ENCODE data around the gene FREM1.

FREM1 gene

DNA sequence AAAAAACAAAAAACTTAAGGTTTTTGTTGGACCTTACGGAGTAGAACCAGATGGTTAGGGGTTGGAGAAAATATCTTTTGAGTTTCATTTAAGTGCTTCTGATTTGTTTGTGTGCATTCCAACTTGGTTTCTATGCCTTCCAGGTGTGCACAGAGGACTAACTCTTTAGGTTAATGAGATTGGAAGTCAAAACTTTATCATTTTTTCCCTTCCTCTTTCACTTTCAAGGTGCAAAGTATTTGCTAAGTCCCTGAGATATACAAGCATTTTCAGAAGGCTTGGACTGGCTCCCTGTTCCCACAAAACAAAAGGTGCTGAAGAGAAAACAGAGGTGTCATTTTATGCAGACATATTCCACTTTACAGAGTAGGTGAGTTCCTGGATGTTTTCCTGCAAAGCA, 157.4 kb downstream of the FREM1 start:
- no peak for DNase-seq

DNA sequence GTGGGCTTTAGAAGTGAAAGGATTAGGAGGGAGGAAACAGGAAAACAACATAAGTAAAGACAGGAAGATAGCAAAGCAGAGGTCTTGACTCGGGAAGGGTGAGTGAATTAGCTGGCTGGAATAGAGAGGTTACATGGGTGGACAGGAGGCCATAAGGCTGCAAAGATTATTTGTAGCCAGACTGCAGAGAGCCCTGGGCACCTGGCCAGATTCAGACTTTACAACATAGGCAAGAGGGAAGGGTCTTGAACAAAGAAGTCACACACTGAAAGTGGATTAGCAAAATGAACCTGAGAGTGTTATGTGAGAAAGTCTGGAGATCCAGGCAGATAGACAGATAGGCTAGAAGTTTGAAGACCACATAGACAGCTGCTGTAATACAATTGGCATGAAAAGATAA, 158.0 kb downstream of the FREM1 start:
- DNase-seq: no peak

DNA sequence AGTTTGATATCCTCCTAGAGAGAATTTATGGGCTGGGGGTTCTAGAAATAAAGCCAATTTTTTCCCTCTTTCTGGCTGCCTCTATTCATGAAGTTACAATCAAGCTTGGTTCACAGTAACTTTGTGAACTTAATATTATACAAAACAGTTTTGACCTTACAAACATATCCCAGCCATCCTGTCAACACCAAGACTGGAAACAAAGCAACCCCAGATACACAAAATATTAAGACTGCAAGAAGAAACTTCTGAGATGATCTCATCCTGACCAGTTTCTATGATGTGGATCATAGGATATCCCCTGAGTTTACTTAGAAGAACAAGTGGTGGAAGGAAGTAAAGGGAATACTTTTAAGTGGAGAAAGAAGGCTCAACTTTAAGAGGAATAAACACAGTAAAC, 159.4 kb downstream of the FREM1 start:
- DNase-seq: no peak

GRCh38 chr9:14749741-14750211, 160.5 kb downstream of the FREM1 start:
- DNase-seq: no peak

DNA sequence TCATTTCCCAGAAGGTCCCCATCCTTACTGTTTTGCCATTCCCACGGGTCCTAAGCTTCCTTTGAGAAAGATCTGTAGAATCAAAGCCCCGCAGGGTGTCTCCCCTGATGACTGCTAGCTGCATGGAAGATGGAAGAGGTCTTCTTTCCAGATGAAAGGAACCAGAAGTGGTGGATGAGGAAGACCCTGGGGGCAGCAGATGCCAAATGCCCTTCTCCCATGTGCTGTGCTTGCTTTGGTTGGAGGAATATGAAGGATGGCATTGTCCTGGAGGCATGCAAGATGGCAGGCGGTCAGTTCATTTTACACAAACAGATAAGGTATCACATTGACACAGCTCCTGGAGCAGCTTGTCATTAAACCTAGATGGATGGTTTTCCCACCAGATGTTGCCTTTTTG, 161.9 kb downstream of the FREM1 start:
- DNase-seq: no peak

DNA sequence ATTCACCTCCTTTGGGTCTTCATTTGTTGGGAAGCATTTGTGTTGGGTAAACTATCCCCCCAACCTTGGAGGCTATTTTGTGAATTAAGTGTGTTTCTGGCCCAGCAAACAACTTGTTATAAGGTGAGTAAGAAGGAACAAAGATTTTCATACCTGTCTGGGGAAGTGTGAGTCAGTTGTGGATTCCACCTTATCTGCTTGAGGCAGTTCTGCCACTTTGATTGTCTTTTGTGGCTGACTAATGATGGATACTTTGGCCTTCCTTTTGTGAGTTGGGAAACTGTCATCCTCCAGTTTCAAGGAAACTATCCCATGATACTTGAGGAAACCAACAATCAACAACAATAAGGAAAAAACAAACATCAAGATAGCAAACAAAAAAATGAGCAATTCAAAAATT, 163.1 kb downstream of the FREM1 start:
- no peak for DNase-seq

DNA sequence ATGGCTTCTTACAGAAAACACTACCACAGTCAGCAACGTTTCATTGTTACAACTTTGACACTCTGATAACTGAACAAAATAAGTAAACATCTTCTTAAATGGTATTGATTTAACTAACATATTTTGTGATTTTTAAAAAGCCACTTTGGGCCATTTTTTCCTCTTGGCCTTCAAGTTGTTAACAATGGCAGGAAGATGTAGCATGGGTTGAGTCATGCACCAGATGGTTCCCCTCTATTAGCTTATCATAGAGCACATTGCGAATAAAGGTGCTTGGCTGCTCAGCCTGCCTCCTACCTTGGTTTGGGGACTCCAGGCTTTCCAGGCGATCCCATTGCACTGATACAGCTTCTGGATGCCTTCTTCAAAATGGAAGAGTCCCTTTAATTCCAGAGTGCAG, 163.6 kb downstream of the FREM1 start:
- DNase-seq: no peak

- no peak for DNase-seq
These were observed 165.5 kb downstream of the FREM1 start for GRCh38 chr9:14744768-14745167.

DNA sequence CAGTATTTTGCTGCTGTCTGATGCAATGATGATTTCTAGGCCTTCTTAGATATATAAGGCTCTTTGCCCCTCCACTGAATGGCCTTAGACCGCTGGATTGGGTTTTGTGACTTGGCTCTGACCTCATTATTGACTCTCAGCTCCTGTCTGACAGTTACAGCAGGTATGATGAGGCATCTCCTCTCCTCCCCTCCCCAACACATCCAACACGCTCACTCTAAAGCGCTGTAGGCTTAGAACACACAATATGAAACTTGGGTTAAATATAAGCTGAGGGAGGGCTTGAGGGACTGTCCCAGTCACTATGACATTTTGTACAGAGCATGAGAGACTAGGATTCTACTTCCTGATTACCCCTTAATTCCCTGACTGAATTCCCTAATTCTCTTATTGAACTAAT, 168.9 kb downstream of the FREM1 start:
- no peak for DNase-seq

DNA sequence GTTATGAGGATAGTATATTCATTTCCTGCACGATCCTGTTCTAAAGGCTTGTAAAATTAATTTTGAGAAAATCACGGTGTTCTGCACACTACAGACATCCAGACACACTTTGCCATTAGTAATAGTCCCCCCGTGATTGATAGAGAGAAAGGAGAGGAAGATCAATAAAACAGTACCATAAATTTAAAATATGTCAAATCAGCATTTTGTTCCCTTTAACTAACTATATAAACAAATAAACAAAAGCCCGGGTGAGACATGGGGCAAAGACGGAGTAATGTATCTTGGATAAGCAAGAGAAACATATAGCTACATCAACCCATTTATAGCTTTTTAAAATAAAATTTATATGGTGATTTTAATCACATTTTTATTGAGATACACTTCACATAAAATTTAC, 177.1 kb downstream of the FREM1 start:
- no peak for DNase-seq

DNA sequence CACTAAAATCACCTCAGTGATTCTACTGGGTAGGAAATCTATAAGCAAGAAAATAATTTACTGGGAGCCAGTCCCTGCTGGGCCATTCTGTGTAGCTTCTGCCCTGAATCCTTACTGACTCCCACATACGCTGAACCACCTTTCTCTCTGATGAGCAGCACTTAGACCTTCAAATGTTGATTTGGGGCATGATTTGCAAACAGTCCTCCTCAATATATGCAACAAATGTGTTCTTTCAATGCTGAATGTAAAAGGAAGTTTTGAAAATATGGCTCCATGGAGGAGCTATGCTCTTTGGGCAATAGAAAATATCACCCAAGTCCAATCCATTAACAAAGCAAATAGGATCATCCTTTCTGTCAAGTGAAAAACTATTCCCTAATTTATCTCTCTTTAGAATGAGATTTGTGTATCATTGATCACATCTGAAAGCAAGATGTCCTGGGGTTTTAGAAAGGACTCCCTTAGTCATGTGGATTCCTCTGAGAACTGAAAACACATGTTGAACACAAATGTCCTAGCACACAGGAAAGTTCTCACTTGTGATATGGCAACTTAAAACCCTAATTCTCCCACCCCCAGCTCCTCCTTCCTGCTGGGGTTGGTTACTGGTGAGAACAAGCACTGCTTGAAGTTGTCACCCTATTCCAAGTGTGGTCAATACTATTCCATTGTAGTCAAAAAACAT, 178.8 kb downstream of the FREM1 start:
- no peak for DNase-seq

DNA sequence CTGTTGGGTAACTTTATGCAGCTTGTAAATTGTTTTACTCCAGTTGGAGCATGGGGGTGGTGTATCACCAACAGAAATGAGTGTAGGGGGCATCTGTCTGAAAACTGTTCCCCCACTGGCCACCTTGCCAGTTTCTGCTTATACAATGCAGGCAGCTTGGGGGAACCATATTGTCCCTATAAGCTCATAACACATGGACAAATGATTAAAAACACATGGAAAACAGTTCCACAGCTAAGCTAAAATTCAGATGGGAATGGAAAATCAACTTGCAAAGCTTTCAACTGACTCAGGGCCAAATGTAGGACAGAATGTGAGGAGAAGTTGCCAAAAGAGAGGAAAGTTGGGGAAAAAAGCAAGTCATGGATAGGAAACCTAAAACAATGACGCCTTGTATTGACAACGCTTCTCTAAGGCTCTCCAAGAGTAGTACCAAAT, 179.7 kb downstream of the FREM1 start:
- no peak for DNase-seq

- DNase-seq: no peak
These were observed 186.9 kb downstream of the FREM1 start for GRCh38 chr9:14723301-14723700.

- no peak for DNase-seq
These were observed 187.7 kb downstream of the FREM1 start, which contains the start of gene CER1 for GRCh38 chr9:14722391-14723035. Gene CER1 (minus strand): TSS chr9:14722733. CDS start chr9:14722672, 61 bp downstream.

- no peak for DNase-seq
These were observed 190.9 kb downstream of the FREM1 start for GRCh38 chr9:14719231-14719923.

DNA sequence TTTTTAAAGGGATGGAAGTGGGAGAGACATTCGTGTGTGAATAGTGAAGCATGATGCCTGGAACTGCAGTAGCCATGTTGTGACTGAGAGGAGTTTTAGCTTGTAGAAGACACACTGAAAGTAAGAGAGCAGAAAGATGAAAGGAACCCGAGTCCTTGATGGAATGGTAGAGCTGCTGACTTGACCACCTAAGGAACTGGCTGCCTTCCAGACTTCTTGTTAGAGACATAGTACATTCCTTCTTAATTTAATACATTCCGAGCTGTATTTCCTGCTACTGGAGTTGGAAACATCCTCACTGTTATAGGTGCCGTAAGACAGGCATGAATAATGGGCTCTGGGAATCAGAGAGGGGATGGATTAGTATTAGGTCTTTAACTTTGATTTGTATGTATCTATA, 195.1 kb downstream of the FREM1 start:
- no peak for DNase-seq

DNA sequence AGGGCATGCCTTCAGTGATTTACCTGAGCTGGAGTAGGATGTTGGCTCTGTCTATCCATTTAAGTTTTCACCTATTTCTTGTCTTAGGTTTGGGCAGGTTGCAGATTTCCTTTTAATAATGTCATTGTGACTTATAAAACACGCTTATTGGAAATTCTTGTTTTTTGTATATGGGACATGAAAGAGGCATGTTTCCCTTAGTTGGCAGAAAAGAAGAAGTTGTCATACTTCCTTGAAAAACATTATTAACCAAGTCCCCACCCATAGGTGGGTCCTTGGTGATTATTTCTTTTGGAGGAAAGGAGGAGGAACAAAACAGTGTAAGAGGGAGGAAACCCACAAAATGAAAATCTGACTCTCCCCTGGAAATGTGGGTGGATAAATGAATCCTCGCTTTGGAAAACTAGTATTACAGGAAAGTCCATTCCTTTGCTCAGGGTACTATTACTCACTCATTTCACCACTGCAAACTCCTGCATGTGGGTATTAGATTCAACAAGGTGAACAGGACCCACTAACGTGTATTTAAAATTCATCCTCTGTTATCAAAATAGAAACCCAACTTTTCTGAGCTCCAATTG, 197.0 kb downstream of the FREM1 start:
- no peak for DNase-seq

DNA sequence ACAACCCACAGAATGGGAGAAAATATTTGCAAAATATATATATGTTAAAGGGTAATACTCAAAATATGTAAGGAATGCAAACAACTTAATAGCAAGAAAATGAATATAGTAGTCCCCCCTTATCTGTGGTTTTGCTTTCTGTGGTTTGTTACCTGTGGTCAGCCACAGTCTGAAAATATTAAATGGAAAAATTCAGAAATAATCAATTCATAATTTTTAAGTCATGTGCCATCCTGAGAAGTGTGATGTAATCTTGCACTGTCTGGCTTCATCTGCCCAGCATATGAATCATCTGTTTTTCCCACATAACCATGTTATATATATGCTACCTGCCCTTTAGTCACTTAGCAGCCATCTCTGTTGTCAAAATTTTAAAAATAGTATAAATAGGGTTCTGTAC, 199.4 kb downstream of the FREM1 start:
- DNase-seq: no peak

DNA sequence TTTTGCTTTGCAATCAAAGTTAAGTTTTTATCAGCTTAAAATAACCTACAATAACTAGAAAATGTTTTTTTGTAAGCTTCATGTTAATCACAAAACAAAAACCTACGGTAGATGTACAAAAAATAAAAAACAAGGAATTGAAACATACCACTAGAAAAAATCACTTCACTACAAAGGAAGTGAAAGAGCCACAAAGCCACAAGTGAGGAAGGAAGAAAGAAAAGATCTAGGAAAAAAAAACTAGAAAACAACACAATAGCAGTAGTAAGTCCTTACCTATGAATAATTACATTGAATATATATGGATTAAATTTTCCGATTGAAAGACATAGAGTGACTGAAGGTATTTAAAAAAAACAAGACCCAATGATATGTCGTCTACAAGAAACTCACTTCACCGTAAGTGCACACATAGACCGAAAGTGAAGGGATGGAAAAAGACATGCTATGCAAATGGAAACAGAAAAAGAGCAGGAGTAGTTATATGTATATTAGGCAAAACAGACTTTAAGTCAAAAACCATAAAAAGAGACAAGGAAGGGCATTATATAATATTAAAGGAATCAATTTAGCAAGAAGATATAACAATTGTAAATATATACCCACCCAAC, 203.6 kb downstream of the FREM1 start:
- peak; percentile 81 for DNase-seq

GRCh38 chr9:14705079-14705478, 205.1 kb downstream of the FREM1 start:
- no peak for DNase-seq

GRCh38 chr9:14704281-14704680, 205.9 kb downstream of the FREM1 start:
- DNase-seq: no peak

DNA sequence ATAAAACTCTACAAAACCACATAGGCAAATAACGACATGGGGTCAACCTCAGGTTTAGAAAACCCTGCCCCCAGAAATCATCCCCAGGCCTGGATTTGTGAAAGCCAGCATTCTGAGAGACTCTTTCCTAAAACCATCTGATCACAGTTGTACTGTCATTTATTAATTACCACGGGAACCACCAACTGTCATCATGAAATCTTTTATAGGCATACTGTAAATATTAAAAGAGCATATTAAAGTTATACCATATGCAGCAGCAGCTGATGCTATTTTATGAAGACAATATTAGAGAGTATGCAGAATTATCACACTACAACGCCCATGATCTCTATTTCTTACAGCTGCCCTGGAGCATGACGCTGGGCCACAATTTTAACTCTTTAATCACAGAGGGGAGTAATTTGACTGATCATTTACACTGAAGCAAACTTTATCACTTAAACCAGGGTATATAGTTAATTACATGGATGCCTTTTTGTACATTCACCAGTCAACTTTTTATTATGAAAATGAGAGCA, 208.0 kb downstream of the FREM1 start:
- no peak for DNase-seq

Measured in MV-4-11 (cell line).